Sigmoid colon (tissue), 4 donors: ENCODE data around the gene P4HTM.

Experiments
- EP300 ChIP-seq, 4 donors: sonication (generic); formaldehyde crosslinking; IDR thresholded peaks; one replicate each; pipeline ENCODE4 v1.6.1; 2017; ENCODE audit warnings: antibody characterized with exemption in 4 of 4
- POLR2AphosphoS5 ChIP-seq, 4 donors: sonication (generic); formaldehyde crosslinking; IDR thresholded peaks; one replicate each; pipeline ENCODE4 v1.6.1; 2017; ENCODE audit warnings: antibody characterized with exemption in 4 of 4
- TF ChIP-seq, protein P1 (sequence below), 4 experiments: fragments of 450-650 bp in 3 of 4; fragments of 200-600 bp in 1 of 4; IDR thresholded peaks; one replicate each; pipeline ENCODE4 v1.5.1; 2016 to 2019; ENCODE audit warnings: antibody characterized with exemption in 4 of 4, mild to moderate bottlenecking in 3 of 4, moderate library complexity in 2 of 4

DNA sequence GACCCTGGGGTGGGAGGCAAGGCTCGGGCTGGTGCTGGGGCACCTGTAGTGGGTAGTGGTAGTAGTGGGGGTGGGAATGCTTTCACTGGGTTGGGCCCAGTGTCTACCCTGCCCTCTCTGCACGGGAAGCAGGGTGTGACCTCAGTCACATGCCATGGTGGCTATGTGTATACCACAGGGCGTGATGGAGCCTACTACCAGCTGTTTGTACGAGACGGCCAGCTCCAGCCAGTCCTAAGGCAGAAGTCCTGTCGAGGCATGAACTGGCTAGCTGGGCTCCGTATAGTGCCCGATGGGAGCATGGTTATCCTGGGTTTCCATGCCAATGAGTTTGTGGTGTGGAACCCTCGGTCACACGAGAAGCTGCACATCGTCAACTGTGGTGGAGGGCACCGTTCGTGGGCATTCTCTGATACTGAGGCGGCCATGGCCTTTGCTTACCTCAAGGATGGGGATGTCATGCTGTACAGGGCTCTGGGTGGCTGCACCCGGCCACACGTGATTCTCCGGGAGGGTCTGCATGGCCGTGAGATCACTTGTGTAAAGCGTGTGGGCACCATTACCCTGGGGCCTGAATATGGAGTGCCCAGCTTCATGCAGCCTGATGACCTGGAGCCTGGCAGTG, 23.2 kb downstream of the P4HTM start:
- TF ChIP-seq, protein P1, sequence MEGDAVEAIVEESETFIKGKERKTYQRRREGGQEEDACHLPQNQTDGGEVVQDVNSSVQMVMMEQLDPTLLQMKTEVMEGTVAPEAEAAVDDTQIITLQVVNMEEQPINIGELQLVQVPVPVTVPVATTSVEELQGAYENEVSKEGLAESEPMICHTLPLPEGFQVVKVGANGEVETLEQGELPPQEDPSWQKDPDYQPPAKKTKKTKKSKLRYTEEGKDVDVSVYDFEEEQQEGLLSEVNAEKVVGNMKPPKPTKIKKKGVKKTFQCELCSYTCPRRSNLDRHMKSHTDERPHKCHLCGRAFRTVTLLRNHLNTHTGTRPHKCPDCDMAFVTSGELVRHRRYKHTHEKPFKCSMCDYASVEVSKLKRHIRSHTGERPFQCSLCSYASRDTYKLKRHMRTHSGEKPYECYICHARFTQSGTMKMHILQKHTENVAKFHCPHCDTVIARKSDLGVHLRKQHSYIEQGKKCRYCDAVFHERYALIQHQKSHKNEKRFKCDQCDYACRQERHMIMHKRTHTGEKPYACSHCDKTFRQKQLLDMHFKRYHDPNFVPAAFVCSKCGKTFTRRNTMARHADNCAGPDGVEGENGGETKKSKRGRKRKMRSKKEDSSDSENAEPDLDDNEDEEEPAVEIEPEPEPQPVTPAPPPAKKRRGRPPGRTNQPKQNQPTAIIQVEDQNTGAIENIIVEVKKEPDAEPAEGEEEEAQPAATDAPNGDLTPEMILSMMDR (IDR thresholded peaks at IDR 0.05) = no peak
- TF ChIP-seq EP300 (IDR thresholded peaks at IDR 0.05) (no peak), POLR2AphosphoS5 (IDR thresholded peaks at IDR 0.05) (no peak)
